ENCODE measurements around the gene GPC1. TPM values are rescaled to one million over a fixed set of nuclear protein-coding genes. Genes with fewer than 3 reads are reported as not detected.

The GPC1 gene
- total RNA-seq, 1 donor from 2014 or later = 187 TPM

DNA sequence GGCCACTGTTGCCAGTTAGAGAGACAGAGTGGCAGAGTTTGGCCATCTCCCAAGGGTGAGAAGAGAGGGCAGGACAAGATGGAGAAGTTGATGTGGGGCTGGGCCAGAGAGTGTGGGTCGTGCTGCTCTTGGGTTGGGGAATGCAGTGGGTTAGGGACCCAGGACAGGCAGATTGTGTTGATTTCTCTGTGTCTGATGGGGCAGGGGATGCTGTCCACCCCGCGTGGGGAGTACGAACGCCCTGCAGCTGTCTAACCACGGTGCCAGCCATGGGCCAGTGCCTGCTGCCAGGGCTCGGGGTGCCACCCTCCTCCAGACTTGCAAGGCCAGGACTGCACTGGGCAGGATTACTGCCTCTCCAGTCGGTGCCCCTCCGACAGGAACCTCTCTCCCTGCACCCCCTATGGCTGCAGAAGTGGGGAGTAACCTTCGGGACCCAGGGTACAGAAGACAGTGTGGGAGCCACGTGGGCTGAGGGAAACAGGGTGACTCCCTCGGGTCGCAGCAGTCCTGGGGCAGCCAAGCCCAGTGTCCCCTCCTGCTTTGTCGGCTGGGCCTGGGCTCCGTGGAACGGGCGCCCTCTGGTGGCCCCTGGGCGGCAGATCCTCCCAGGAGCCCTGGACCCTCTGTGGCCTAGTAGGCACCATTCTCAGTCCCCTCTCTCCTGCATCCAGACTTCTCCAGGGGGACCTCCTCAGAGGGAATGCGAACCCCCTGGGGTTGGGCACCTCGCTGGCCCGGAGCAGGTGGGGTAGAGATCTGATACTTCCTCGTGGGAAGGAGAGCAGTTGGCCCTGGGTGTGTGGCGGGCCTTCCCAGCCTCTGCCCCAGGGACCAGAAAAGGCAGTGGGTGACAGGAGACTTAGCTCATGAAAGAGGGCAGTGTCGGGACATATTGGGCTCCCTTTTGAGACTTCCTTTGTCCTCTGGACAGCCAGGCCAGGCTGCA lies 2.7 kb downstream of the GPC1 start:
- Histone ChIP-seq H3K27ac (replicated peaks) (peak overlapping the region; percentile 95), H3K9me3 (replicated peaks) (no peaks in the 10 kb centered on the region), H3K4me1 (peaks cover 71% of the 10 kb centered on the region), H3K36me3 (no peaks in the 10 kb centered on the region), H3K4me3 (peak overlapping the region; percentile 87), H3K27me3 (ENCODE audit: low read depth) (peaks cover 47% of the 10 kb centered on the region)
- TF ChIP-seq CTCF (IDR thresholded peaks at IDR 0.05; ENCODE audit: borderline replicate concordance) = peak; percentile 96
- intact Hi-C loops (cut with micrococcal nuclease) = loop anchor here (5.0 kb wide), 1 partner anchor 196 kb away; no protein-coding TSS in a partner anchor
- DNase-seq = peak; percentile 64

DNA sequence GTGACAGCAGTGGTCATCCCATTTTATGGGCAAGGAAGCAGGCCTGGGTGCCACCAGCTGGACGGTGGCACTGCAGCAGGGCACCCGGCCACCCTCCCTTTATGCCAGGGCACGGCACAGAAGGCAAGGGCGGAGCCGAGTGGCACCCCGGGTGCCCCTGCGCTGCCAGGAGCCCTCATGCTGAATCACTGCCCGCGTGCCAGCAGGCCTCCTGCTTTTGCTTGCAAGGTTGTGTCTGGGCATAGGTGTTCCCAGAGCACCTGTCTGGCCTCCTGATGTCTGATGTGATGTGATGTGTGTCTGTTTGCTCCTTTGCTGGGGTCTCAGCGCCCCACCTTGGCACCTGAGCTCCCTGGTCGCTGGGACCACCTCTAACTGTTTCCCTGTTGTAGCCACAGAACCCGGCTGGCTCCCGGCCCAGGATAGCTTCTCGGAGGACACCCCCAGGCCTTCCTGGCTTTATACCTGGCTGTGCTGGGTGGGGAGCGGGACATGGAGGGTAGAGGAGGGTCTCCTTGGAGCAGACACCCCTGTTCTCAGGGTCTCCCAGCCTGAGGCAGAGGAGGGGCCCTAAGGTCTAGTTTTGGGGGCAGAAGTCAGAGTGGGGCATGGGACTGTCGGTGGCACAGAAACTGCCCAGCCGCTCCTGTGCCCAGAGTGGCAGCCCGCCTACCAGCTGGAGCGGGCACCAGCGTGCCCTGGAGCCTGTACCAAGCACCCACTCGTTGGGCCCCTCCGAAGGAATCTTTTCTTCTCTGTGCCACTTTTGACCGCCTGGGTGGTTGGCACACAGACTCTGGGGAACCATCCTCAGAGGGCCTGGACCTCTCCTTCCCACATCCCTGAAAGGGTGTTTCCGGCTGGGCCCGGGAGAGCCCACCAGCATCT lies 3.6 kb downstream of the GPC1 start:
- H3K9me3 ChIP-seq (replicated peaks) = no peaks in the 10 kb centered on the region
- peak; percentile 49 for DNase-seq
- peak overlapping the region; percentile 95 for H3K27ac ChIP-seq (replicated peaks)
- intact Hi-C loops (cut with micrococcal nuclease) = loop anchor here (5.0 kb wide), 1 partner anchor 197 kb away; no protein-coding TSS in a partner anchor
- no peak for TF ChIP-seq CTCF (IDR thresholded peaks at IDR 0.05; ENCODE audit: borderline replicate concordance)
- H3K4me1 ChIP-seq = peaks cover 81% of the 10 kb centered on the region
- H3K36me3 ChIP-seq = no peaks in the 10 kb centered on the region
- H3K4me3 ChIP-seq = peak overlapping the region; percentile 87
- peaks cover 47% of the 10 kb centered on the region for H3K27me3 ChIP-seq (ENCODE audit: low read depth)

- peaks cover 40% of the 10 kb centered on the region for H3K27me3 ChIP-seq (ENCODE audit: low read depth)
- intact Hi-C loops (cut with micrococcal nuclease) = loop anchor here (5.0 kb wide), 1 partner anchor 197 kb away; no protein-coding TSS in a partner anchor
- no peak overlapping the region for H3K4me3 ChIP-seq
- H3K27ac ChIP-seq (replicated peaks) = peak overlapping the region; percentile 95
- DNase-seq = peak; percentile 15
- H3K4me1 ChIP-seq = peaks cover 81% of the 10 kb centered on the region
- no peaks in the 10 kb centered on the region for H3K9me3 ChIP-seq (replicated peaks)
- no peaks in the 10 kb centered on the region for H3K36me3 ChIP-seq
- no peak for TF ChIP-seq CTCF (IDR thresholded peaks at IDR 0.05; ENCODE audit: borderline replicate concordance)
These were observed 4.3 kb downstream of the GPC1 start for GRCh38 chr2:240439698-240440151.

GRCh38 chr2:240440251-240440650 lies 4.8 kb downstream of the GPC1 start:
- Histone ChIP-seq H3K4me3 (no peak overlapping the region), H3K9me3 (replicated peaks) (no peaks in the 10 kb centered on the region), H3K27ac (replicated peaks) (no peak overlapping the region), H3K36me3 (no peaks in the 10 kb centered on the region), H3K4me1 (peaks cover 77% of the 10 kb centered on the region), H3K27me3 (ENCODE audit: low read depth) (peaks cover 35% of the 10 kb centered on the region)
- DNase-seq = peak; percentile 2
- no peak for TF ChIP-seq CTCF (IDR thresholded peaks at IDR 0.05; ENCODE audit: borderline replicate concordance)
- intact Hi-C loops (cut with micrococcal nuclease) = no loop called here

DNA sequence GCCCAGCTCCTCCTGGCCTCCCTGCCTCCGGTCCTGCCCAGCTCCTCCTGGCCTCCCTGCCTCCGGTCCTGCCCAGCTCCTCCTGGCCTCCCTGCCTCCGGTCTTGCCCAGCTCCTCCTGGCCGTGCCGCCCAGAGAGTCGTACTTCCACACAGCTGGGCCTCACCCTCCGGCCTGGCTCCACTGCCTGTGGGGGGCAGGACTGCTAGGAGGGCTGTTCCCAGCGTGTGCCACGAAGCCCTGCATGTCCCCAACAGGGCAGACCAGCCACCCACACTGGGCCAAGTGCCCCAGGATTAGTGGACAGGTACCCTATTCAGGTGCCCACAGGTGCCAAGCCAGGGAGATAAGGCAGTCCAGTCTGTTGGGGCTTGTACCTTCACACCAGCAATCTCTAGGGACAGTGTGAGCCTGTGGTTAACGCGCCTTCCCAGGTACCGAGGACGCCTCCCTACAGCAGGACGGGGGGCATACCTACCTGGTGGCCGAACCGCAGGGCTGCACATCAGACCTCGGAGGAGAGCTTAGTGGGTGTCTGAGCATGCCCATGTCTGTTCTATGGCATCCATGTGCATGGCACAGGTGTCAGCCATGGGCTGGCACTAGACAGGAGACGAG lies 5.3 kb downstream of the GPC1 start:
- H3K4me1 ChIP-seq = peaks cover 75% of the 10 kb centered on the region
- intact Hi-C loops (cut with micrococcal nuclease) = no loop called here
- H3K27ac ChIP-seq (replicated peaks) = no peak overlapping the region
- no peaks in the 10 kb centered on the region for H3K9me3 ChIP-seq (replicated peaks)
- peak; percentile 6 for DNase-seq
- H3K36me3 ChIP-seq = no peaks in the 10 kb centered on the region
- H3K4me3 ChIP-seq = no peak overlapping the region
- TF ChIP-seq CTCF (IDR thresholded peaks at IDR 0.05; ENCODE audit: borderline replicate concordance) = no peak
- H3K27me3 ChIP-seq (ENCODE audit: low read depth) = peaks cover 31% of the 10 kb centered on the region

Measured in left ventricle myocardium inferior (tissue), 1 donor.